ENCODE measurements around the gene PCBP1. TPM values are rescaled to one million over a fixed set of nuclear protein-coding genes. Genes with fewer than 3 reads are reported as not detected.

Gene PCBP1
- polyA plus RNA-seq, 1 donor: 298 TPM

- WGBS (ENCODE audit: insufficient coverage, low lambda C conversion rate): no CpG with 5 or more reads among the region's 7 CpGs
- H3K27ac ChIP-seq (ENCODE audit: low read length): peak overlapping the region; percentile 96
- no peaks in the 10 kb centered on the region for H3K27me3 ChIP-seq (ENCODE audit: control insufficient read depth, insufficient read depth, low read length)
- peaks cover 38% of the 10 kb centered on the region for H3K4me1 ChIP-seq (ENCODE audit: control insufficient read depth, insufficient read depth, low read length)
- no peak overlapping the region for H3K4me3 ChIP-seq (ENCODE audit: low read length)
- H3K36me3 ChIP-seq (ENCODE audit: control insufficient read depth, insufficient read depth, low read length): no peaks in the 10 kb centered on the region
- H3K9me3 ChIP-seq (ENCODE audit: control insufficient read depth, low read depth, low read length): no peaks in the 10 kb centered on the region
- DNase-seq: peak; percentile 46 to 76
Measured at GRCh38 chr2:70111752-70112591, 24.7 kb downstream of the PCBP1 start.

GRCh38 chr2:70113359-70114070 lies 26.2 kb downstream of the PCBP1 start:
- Histone ChIP-seq H3K27me3 (ENCODE audit: control insufficient read depth, insufficient read depth, low read length) (no peaks in the 10 kb centered on the region), H3K27ac (ENCODE audit: low read length) (no peak overlapping the region), H3K4me1 (ENCODE audit: control insufficient read depth, insufficient read depth, low read length) (peaks cover 24% of the 10 kb centered on the region), H3K4me3 (ENCODE audit: low read length) (no peak overlapping the region), H3K9me3 (ENCODE audit: control insufficient read depth, low read depth, low read length) (no peaks in the 10 kb centered on the region), H3K36me3 (ENCODE audit: control insufficient read depth, insufficient read depth, low read length) (no peaks in the 10 kb centered on the region)
- DNase-seq: no peak
- 100% methylated on average over 2 of the region's 4 CpGs for WGBS (ENCODE audit: insufficient coverage, low lambda C conversion rate)

- Histone ChIP-seq H3K4me3 (ENCODE audit: low read length) (no peak overlapping the region), H3K27ac (ENCODE audit: low read length) (no peak overlapping the region), H3K36me3 (ENCODE audit: control insufficient read depth, insufficient read depth, low read length) (no peaks in the 10 kb centered on the region), H3K9me3 (ENCODE audit: control insufficient read depth, low read depth, low read length) (no peaks in the 10 kb centered on the region), H3K4me1 (ENCODE audit: control insufficient read depth, insufficient read depth, low read length) (peaks cover 23% of the 10 kb centered on the region), H3K27me3 (ENCODE audit: control insufficient read depth, insufficient read depth, low read length) (no peaks in the 10 kb centered on the region)
- no peak for DNase-seq
- WGBS (ENCODE audit: insufficient coverage, low lambda C conversion rate): no CpG with 5 or more reads among the region's 8 CpGs
Measured at GRCh38 chr2:70115646-70116442, 28.6 kb downstream of the PCBP1 start.

- Histone ChIP-seq H3K27ac (ENCODE audit: low read length) (no peak overlapping the region), H3K4me3 (ENCODE audit: low read length) (no peak overlapping the region), H3K27me3 (ENCODE audit: control insufficient read depth, insufficient read depth, low read length) (no peaks in the 10 kb centered on the region), H3K4me1 (ENCODE audit: control insufficient read depth, insufficient read depth, low read length) (peaks cover 17% of the 10 kb centered on the region), H3K36me3 (ENCODE audit: control insufficient read depth, insufficient read depth, low read length) (no peaks in the 10 kb centered on the region), H3K9me3 (ENCODE audit: control insufficient read depth, low read depth, low read length) (no peaks in the 10 kb centered on the region)
- DNase-seq: no peak
- 100% methylated on average over 1 of the region's 2 CpGs for WGBS (ENCODE audit: insufficient coverage, low lambda C conversion rate)
Measured at GRCh38 chr2:70116936-70117552, 29.8 kb downstream of the PCBP1 start.

GRCh38 chr2:70118798-70119454 lies 31.6 kb downstream of the PCBP1 start:
- no peaks in the 10 kb centered on the region for H3K36me3 ChIP-seq (ENCODE audit: control insufficient read depth, insufficient read depth, low read length)
- no peak overlapping the region for H3K27ac ChIP-seq (ENCODE audit: low read length)
- DNase-seq: peak in 1 of 2 donors; percentile 45
- no peaks in the 10 kb centered on the region for H3K9me3 ChIP-seq (ENCODE audit: control insufficient read depth, low read depth, low read length)
- WGBS (ENCODE audit: insufficient coverage, low lambda C conversion rate): no CpG with 5 or more reads among the region's 4 CpGs
- no peak overlapping the region for H3K4me3 ChIP-seq (ENCODE audit: low read length)
- H3K27me3 ChIP-seq (ENCODE audit: control insufficient read depth, insufficient read depth, low read length): no peaks in the 10 kb centered on the region
- H3K4me1 ChIP-seq (ENCODE audit: control insufficient read depth, insufficient read depth, low read length): peaks cover 7% of the 10 kb centered on the region

GRCh38 chr2:70121627-70122372 lies 34.5 kb downstream of the PCBP1 start:
- peaks cover 3% of the 10 kb centered on the region for H3K9me3 ChIP-seq (ENCODE audit: control insufficient read depth, low read depth, low read length)
- H3K4me3 ChIP-seq (ENCODE audit: low read length): no peak overlapping the region
- 71% methylated on average over 1 of the region's 6 CpGs for WGBS (ENCODE audit: insufficient coverage, low lambda C conversion rate)
- DNase-seq: no peak
- H3K36me3 ChIP-seq (ENCODE audit: control insufficient read depth, insufficient read depth, low read length): no peaks in the 10 kb centered on the region
- H3K4me1 ChIP-seq (ENCODE audit: control insufficient read depth, insufficient read depth, low read length): peaks cover 13% of the 10 kb centered on the region
- no peaks in the 10 kb centered on the region for H3K27me3 ChIP-seq (ENCODE audit: control insufficient read depth, insufficient read depth, low read length)
- no peak overlapping the region for H3K27ac ChIP-seq (ENCODE audit: low read length)

- Histone ChIP-seq H3K4me3 (ENCODE audit: low read length) (no peak overlapping the region), H3K4me1 (ENCODE audit: control insufficient read depth, insufficient read depth, low read length) (peaks cover 13% of the 10 kb centered on the region), H3K27ac (ENCODE audit: low read length) (no peak overlapping the region), H3K36me3 (ENCODE audit: control insufficient read depth, insufficient read depth, low read length) (no peaks in the 10 kb centered on the region), H3K9me3 (ENCODE audit: control insufficient read depth, low read depth, low read length) (peaks cover 3% of the 10 kb centered on the region), H3K27me3 (ENCODE audit: control insufficient read depth, insufficient read depth, low read length) (no peaks in the 10 kb centered on the region)
- no peak for DNase-seq
- WGBS (ENCODE audit: insufficient coverage, low lambda C conversion rate): no CpG with 5 or more reads among the region's 4 CpGs
Measured at GRCh38 chr2:70122470-70122869, 35.2 kb downstream of the PCBP1 start.

GRCh38 chr2:70123051-70123828 lies 36.0 kb downstream of the PCBP1 start:
- peaks cover 13% of the 10 kb centered on the region for H3K4me1 ChIP-seq (ENCODE audit: control insufficient read depth, insufficient read depth, low read length)
- peaks cover 3% of the 10 kb centered on the region for H3K9me3 ChIP-seq (ENCODE audit: control insufficient read depth, low read depth, low read length)
- peak in 1 of 2 donors; percentile 68 for DNase-seq
- H3K36me3 ChIP-seq (ENCODE audit: control insufficient read depth, insufficient read depth, low read length): no peaks in the 10 kb centered on the region
- H3K4me3 ChIP-seq (ENCODE audit: low read length): peak overlapping the region; percentile 88
- WGBS (ENCODE audit: insufficient coverage, low lambda C conversion rate): 28% methylated on average over 3 of the region's 20 CpGs
- H3K27me3 ChIP-seq (ENCODE audit: control insufficient read depth, insufficient read depth, low read length): no peaks in the 10 kb centered on the region
- H3K27ac ChIP-seq (ENCODE audit: low read length): peak overlapping the region; percentile 98

GRCh38 chr2:70123829-70124116 lies 36.5 kb downstream of the PCBP1 start:
- Histone ChIP-seq H3K27me3 (ENCODE audit: control insufficient read depth, insufficient read depth, low read length) (no peaks in the 10 kb centered on the region), H3K27ac (ENCODE audit: low read length) (peak overlapping the region; percentile 98), H3K4me1 (ENCODE audit: control insufficient read depth, insufficient read depth, low read length) (peaks cover 11% of the 10 kb centered on the region), H3K36me3 (ENCODE audit: control insufficient read depth, insufficient read depth, low read length) (no peaks in the 10 kb centered on the region), H3K4me3 (ENCODE audit: low read length) (peak overlapping the region; percentile 88), H3K9me3 (ENCODE audit: control insufficient read depth, low read depth, low read length) (peaks cover 3% of the 10 kb centered on the region)
- DNase-seq: no peak
- 0% methylated on average over 2 of the region's 11 CpGs for WGBS (ENCODE audit: insufficient coverage, low lambda C conversion rate)
